ENCODE results near the gene CLCN3.

DNA sequence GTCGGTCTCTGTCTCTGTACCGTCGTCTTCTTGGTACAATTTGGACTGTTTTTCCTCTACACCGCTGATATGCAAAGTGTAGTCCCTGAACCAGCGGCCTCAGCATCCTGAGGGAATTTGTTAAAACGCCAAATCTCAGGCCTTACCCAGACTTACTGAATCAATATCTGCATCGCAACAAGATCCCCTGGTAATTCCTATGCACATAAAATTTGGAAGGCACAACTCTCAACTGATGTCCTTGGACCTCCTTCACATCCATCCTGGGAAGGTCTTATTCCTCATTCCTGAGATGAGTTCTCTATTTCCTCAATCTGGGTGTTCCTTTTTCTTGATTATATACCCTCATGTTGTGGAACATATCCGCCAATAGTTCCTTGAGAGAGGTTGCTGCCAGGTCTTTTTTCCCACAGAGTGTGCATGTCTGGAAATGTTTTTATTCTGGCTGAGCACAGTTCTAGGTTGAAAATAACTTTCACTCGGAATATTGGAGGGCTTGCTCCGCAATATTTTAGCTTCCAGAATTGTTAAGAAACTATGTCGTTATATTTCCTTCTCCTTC is 138.1 kb downstream of the CLCN3 start:
- no peak for TF ChIP-seq POLR2A (IDR thresholded peaks at IDR 0.05; ENCODE audit: extremely low read depth, insufficient read length)
- TF ChIP-seq, protein P1, sequence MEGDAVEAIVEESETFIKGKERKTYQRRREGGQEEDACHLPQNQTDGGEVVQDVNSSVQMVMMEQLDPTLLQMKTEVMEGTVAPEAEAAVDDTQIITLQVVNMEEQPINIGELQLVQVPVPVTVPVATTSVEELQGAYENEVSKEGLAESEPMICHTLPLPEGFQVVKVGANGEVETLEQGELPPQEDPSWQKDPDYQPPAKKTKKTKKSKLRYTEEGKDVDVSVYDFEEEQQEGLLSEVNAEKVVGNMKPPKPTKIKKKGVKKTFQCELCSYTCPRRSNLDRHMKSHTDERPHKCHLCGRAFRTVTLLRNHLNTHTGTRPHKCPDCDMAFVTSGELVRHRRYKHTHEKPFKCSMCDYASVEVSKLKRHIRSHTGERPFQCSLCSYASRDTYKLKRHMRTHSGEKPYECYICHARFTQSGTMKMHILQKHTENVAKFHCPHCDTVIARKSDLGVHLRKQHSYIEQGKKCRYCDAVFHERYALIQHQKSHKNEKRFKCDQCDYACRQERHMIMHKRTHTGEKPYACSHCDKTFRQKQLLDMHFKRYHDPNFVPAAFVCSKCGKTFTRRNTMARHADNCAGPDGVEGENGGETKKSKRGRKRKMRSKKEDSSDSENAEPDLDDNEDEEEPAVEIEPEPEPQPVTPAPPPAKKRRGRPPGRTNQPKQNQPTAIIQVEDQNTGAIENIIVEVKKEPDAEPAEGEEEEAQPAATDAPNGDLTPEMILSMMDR (IDR thresholded peaks at IDR 0.05; ENCODE audit: low read depth, low read length): no peak

Measured in NB4 (cell line).